GM21717 (cell line): Measurements from ENCODE around the gene TCEA3.

Experiments used
- ATAC-seq: cut with Tn5 transposase; IDR thresholded peaks from one replicate; pipeline ENCODE4 v1.9.1; 2021; ENCODE audit warnings: mild to moderate bottlenecking, moderate library complexity; ENCODE audit not compliant: unreplicated experiment

Gene TCEA3

GRCh38 chr1:23341931-23342692 is 82.4 kb downstream of the TCEA3 start:
- ATAC-seq, result no peak

GRCh38 chr1:23339632-23340031 is 84.9 kb downstream of the TCEA3 start:
- ATAC-seq, result no peak

GRCh38 chr1:23337869-23338268 is 86.7 kb downstream of the TCEA3 start:
- ATAC-seq, result no peak

- ATAC-seq, result no peak
Measured at GRCh38 chr1:23331713-23332112, 92.8 kb downstream of the TCEA3 start.
